A549 treated with dexamethasone at 1 μM for 4 hours (cell line): ENCODE results near the gene PAFAH1B2. TPM values are rescaled to one million over a fixed set of nuclear protein-coding genes. Genes with fewer than 3 reads are reported as not detected.

Experiments used
- total RNA-seq: library from RNA; stranded (reverse); fragments of 200-300 nt; extraction: Qiagen RNA extraction; gene quantifications from 5 replicates; pipeline ENCODE4 v1.2.3, GENCODE V29; 2022

Gene PAFAH1B2, protein sequence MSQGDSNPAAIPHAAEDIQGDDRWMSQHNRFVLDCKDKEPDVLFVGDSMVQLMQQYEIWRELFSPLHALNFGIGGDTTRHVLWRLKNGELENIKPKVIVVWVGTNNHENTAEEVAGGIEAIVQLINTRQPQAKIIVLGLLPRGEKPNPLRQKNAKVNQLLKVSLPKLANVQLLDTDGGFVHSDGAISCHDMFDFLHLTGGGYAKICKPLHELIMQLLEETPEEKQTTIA
- total RNA-seq: 38.2 to 45.9 TPM (median 41.4 TPM) in 5 replicates

DNA sequence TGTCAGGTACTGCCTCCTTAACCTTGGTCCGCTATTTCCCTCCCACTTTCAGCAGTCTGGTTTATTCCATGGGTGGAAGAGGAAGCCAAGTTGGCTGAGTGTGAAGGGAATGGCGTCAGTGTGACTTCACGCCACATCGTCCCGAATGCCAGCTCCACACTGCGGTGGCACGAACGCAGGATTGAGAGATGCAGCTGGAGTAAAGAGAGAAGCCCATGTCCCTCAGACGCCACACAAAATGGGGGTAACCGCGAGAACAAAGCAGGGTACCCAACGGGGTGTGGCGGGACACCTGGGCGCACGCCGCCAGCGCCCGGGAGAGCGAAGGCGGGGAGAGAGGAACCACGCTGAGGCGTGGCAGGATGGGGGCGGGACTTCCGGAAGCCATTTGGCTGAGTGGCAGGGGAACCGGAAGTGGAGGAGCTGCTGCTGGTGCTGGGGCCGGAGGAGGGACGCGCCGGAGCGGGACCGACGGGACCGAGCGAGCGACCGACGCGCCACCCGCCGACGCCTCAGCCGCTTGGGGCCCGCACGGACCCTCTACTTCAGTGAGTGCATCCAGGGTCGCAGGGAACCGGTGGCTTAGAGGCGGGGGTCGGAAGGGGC is at the start of gene PAFAH1B2:
PAFAH1B2 (plus strand) TSS at position 417 of the 606 bp plus-strand sequence. CDS start 8,161 bp downstream, outside the sequence.

DNA sequence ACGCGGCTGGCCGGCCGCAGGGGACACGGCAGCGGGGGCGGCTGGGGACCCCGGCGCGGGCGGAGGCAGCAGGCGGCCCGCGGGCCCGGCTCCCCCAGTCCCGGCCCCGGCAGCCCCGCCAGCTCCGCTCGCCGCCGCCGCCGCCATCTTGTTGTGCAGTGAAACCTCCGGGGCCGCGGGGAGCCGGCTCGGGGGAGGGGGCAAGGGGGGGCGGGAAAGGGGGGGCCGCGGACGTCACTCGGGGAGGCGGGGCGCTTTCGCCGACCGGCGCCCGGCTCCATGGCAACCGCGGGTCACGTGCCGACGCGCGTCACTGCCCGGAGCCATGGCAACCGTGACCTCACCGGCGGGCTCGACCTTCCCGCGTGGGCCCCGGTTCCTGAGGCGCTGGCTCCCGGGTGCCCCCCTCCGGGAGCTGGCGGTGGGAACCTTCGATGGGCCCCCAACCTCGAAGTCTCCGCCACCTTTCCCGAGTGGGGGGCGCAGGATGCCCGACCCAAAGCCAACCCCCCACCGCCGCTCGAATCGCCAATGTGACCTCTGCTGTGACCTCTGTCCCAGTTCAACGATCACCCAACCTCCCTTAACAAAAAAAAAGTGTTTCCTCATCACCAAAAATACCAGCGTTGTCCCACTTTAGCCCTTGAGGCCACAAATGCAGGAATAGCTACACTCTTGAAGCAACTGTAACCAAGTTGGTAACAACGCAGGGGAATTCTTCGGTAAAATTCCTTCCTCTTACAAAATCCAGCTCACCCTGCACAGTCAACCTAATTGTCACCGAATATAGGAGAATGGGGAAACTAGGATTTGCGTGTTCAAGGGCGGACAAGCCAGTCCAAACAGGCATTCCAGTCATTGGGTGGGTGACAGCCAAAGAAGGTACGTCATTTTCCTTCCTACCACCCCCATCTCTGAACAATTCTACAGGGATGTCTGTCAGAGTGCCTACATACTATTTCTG is 45.5 kb upstream of the PAFAH1B2 start, which contains the start of gene SIK3:
SIK3 (minus strand) TSS at position 160 of the 964 bp plus-strand sequence; CDS start at position 147, 13 bp downstream.

GRCh38 chr11:117178210-117179034 is 34.3 kb downstream of the PAFAH1B2 start, which contains the start of gene SIDT2:
Gene SIDT2 (plus strand): TSS chr11:117178743. CDS start chr11:117179264, 521 bp downstream.

DNA sequence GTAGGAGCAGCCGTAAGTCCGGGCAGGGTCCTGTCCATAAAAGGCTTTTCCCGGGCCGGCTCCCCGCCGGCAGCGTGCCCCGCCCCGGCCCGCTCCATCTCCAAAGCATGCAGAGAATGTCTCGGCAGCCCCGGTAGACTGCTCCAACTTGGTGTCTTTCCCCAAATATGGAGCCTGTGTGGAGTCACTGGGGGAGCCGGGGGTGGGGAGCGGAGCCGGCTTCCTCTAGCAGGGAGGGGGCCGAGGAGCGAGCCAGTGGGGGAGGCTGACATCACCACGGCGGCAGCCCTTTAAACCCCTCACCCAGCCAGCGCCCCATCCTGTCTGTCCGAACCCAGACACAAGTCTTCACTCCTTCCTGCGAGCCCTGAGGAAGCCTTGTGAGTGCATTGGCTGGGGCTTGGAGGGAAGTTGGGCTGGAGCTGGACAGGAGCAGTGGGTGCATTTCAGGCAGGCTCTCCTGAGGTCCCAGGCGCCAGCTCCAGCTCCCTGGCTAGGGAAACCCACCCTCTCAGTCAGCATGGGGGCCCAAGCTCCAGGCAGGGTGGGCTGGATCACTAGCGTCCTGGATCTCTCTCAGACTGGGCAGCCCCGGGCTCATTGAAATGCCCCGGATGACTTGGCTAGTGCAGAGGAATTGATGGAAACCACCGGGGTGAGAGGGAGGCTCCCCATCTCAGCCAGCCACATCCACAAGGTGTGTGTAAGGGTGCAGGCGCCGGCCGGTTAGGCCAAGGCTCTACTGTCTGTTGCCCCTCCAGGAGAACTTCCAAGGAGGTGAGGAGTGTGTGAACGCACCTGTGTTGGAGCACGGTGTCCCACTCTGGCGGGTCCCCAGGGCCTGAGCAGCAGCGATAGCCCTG is 55.2 kb downstream of the PAFAH1B2 start, which contains the start of gene TAGLN:
TAGLN (plus strand) TSS at position 318 of the 863 bp plus-strand sequence. CDS start 3,644 bp downstream, outside the sequence.

Other genes starting within 250 kb of the PAFAH1B2 start
- gene SIK3, start 45.9 kb upstream of the PAFAH1B2 start, total RNA-seq: 5.5 to 10.0 TPM (median 8.3 TPM) in 5 replicates
- 3.0 to 5.8 TPM (median 5.3 TPM) in 5 replicates for gene SIDT2, start 34.5 kb downstream of the PAFAH1B2 start, total RNA-seq
- gene TAGLN, start 55.1 kb downstream of the PAFAH1B2 start, total RNA-seq: 59.5 to 155 TPM (median 104 TPM) in 5 replicates
- 11.0 to 20.8 TPM (median 19.5 TPM) in 5 replicates for gene PCSK7, start 87.8 kb downstream of the PAFAH1B2 start, total RNA-seq
- gene RNF214, start 88.4 kb downstream of the PAFAH1B2 start, total RNA-seq: 10.1 to 16.3 TPM (median 14.8 TPM) in 5 replicates
- 2.5 to 3.2 TPM (median 2.7 TPM) in 5 replicates for gene BACE1-AS, start 147.1 kb downstream of the PAFAH1B2 start, total RNA-seq
- gene BACE1, start 172.0 kb downstream of the PAFAH1B2 start, total RNA-seq: 8.6 to 12.7 TPM (median 10.9 TPM) in 5 replicates
- 14.2 to 21.0 TPM (median 18.8 TPM) in 5 replicates for gene CEP164, start 183.6 kb downstream of the PAFAH1B2 start, total RNA-seq